Astrocyte of the spinal cord (primary cell): Measurements from ENCODE around the gene DGAT2.
"Not testable (repeated sequence)": the region's sequence is repeated elsewhere in the genome, so short reads cannot be mapped to it uniquely, and the experiment has no call there.

Experiments used
- DNase-seq: peaks from one replicate; pipeline ENCODE4 v3.0.0; 2011; ENCODE audit warnings: low read depth, low spot score
- H3K4me3 ChIP-seq: 2 replicates; pipeline ENCODE4 v1.5.1; 2011; ENCODE audit warnings: low read depth, mild to moderate bottlenecking, low read length, moderate library complexity
- in situ Hi-C: cut with HindIII; loops from 2 replicates; pipeline ENCODE4 v1.10.0; 2017; ENCODE audit warnings: low sequenced_read_pairs
- TF ChIP-seq, protein P1 (sequence below): IDR thresholded peaks from 2 replicates; pipeline ENCODE4 v1.5.1; 2012; ENCODE audit warnings: low read depth, mild to moderate bottlenecking, low read length, inconsistent platforms

DGAT2 gene

DNA sequence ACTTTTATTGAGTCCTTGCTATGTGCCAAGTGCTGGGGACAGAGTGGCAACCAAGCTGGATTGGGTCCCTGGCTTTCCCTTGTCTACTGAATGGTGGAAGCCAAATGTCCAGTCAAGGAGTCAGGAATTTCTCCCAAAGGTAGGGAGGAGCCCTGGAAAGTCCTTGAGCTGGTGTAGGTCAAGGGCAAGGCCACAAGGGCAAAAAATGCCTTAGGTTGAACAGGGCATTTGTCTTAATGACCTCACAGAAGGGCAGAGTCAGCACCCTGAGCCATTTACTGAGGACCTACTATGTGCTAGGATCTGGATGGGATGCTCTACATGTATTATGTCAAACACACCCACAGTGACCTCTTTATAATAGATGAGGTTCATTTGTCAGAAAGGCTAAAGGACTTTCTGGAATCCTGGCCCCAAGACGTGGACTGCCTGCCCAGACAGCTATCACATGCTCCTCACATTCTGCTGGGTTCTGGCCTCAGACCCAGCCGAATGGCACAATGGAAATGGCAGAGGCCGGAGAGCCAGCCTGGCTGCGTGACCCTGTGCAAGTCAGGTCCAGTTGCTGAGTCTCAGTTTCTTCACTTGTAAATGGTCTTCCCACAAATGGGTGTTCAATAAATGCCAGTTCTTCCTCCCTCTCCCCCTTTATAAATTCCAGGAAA is 33.3 kb upstream of the DGAT2 start:
- TF ChIP-seq, protein P1, sequence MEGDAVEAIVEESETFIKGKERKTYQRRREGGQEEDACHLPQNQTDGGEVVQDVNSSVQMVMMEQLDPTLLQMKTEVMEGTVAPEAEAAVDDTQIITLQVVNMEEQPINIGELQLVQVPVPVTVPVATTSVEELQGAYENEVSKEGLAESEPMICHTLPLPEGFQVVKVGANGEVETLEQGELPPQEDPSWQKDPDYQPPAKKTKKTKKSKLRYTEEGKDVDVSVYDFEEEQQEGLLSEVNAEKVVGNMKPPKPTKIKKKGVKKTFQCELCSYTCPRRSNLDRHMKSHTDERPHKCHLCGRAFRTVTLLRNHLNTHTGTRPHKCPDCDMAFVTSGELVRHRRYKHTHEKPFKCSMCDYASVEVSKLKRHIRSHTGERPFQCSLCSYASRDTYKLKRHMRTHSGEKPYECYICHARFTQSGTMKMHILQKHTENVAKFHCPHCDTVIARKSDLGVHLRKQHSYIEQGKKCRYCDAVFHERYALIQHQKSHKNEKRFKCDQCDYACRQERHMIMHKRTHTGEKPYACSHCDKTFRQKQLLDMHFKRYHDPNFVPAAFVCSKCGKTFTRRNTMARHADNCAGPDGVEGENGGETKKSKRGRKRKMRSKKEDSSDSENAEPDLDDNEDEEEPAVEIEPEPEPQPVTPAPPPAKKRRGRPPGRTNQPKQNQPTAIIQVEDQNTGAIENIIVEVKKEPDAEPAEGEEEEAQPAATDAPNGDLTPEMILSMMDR = no peak
- DNase-seq = no peak
- in situ Hi-C loops = no loop called here

DNA sequence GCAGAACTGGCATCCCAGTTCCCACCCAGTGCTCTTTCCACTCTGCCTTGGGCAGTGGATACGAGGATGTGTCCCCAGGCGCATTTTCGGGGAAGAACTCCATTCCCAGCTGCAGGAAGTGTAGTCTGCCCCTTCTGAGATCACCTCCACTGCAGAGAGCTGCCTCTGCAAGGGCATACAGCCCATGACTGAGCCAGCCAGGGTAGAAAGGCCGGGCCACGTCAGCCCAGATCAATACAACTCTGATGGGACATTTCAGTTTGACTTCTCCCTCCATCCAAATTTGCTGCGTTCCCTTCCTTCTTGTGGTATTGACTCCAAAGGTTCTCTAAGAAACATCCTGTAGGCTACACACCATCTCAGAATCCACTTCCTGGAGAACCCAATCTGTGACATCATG is 31.3 kb upstream of the DGAT2 start:
- in situ Hi-C loops = no loop called here
- TF ChIP-seq, protein P1 = no peak
- H3K4me3 ChIP-seq = no peak overlapping the region
- DNase-seq = no peak

More for the DNA sequence above, 33.3 kb upstream of the DGAT2 start:
- no peak overlapping the region for H3K4me3 ChIP-seq

DNA sequence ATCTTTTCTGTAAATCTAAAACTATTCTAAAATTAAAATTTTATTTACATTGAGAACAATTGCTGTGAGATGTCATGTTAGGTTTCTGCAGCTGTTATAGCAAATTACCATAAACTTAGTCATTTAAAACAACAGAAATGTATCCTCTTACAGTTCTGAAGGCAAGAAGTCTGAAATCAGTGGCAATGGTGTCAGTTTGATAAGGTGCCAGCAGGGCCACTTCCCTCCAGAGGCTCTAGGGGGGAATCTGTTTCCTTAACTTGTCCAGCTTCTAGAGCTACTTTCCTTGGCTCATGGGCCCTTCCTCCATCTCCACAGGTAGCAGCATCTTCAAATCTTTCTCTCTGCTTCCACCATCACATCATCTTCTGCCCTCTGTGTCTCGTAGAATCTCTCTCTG is 27.9 kb upstream of the DGAT2 start:
- in situ Hi-C loops = no loop called here
- TF ChIP-seq, protein P1 = no peak
- DNase-seq = no peak
- no peak overlapping the region for H3K4me3 ChIP-seq

DNA sequence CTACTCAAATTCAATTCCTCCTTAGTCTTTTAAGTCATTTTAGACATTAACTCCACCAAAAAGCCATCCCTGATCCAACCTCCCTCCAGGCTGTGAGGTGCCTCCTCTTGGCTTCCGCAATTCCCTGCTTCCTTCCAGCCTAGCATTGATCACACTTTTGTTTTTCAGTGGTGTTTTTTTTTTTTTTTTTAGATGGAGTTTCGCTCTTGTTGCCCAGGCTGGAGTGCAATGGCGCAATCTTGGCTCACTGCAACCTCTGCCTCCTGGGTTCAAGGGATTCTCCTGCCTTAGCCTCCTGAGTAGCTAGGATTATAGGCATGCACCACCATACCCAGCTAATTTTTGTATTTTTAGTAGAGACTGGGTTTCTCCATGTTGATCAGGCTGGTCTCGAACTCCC is 25.4 kb upstream of the DGAT2 start:
- in situ Hi-C loops, DNase-seq, H3K4me3 ChIP-seq: not testable (repeated sequence)

DNA sequence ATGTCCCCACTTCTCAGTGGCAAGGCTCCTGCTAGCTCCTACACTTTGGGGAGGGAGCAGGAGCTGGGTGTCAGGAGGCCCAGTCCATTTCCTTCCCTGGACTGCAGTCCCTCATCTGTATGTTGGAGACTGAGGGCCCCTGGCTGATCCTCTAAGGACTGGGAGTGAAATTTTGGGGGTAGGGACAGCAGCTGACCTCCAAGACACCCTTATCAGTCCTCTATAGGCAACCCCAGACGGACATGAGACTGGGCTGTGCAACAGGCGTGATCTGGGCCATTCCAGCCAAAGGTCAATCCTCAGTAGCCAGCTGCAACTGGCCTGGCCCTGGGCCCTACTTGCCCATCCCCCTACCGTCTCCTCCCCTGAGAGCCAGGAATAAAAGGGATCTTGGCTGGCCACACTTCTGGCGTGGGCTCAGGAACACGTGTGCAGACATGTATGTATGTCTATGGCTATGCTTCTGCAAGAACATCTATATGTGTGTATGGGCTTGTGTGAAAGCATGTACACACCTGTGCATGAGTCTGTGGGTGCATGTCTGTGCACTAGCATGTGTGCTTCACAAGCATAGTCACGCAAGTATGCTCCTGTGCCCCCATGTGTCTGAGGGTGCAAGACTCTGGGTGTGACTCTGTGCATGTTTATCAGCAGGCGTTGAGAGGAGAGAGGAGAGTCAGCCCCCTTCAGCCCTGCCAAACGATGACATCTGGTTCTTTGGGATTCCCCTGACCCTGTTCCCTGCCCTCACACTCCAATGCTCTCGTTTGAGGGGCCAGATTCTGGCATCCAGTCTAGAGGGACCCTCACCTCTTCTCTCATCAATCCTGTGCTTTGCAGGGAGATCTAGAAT is 24.6 kb upstream of the DGAT2 start:
- no peak for DNase-seq
- in situ Hi-C loops = no loop called here
- H3K4me3 ChIP-seq = no peak overlapping the region
- TF ChIP-seq, protein P1 = no peak

DNA sequence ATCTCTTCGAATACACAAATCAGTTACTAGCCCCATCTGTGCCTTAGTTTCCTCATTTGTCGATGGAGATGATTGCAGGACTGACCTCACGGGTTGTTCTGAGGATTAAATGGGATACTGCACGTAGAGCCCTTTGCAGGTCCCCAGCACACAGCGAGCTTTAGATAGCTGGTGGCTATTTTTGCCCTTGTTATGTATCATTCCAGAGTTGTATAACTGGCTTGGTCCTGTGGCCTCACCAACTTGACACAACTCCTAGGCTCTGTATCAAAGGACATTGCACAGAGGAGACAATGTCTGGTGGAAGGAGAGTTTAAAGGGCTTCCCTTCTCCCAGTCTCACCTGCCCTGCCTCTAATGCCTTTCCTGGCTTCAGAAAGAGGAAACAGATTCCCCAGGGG is 22.8 kb upstream of the DGAT2 start:
- TF ChIP-seq, protein P1 = no peak
- in situ Hi-C loops = no loop called here
- DNase-seq = no peak
- H3K4me3 ChIP-seq = no peak overlapping the region

DNA sequence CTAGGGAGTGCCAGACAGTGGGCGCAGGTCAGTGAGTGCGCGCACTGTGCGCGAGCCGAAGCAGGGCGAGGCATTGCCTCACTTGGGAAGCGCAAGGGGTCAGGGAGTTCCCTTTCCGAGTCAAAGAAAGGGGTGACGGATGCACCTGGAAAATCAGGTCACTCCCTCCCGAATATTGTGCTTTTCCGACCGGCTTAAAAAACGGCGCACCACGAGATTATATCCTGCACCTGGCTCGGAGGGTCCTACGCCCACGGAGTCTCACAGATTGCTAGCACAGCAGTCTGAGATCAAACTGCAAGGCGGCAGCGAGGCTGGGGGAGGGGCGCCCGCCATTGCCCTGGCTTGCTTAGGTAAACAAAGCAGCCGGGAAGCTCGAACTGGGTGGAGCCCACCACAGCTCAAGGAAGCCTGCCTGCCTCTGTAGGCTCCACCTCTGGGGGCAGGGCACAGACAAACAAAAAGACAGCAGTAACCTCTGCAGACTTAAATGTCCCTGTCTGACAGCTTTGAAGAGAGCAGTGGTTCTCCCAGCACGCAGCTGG is 19.8 kb upstream of the DGAT2 start:
- in situ Hi-C loops, DNase-seq, H3K4me3 ChIP-seq: not testable (repeated sequence)

DNA sequence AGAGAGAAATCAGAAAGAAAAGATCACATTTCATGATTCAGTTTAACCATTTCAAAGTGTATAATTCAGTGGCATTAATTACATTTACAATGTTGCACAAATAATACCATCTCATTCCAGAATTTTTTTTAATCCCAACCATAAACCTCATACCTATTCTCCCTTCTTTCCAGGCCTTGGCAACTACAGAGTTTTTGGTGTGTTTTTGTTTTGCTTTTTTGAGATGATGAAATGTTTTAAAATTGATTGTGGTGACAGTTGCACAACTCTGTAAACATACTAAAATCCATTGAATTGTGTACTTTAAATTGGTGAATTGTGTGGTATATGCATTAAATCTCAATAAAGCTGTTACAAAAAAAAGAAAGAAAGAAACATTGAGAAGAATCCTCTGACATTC is 13.6 kb upstream of the DGAT2 start:
- in situ Hi-C loops, H3K4me3 ChIP-seq, DNase-seq: not testable (repeated sequence)
